HL-60 (cell line): Measurements from ENCODE around the gene PRRX2.

Source experiments
- DNase-seq, 2 experiments: peaks; one replicate each; pipeline ENCODE4 v3.0.0-alpha.2; 2010 to 2020; ENCODE audit warnings: low read depth in 1 of 2, low spot score in 1 of 2
- H3K27ac ChIP-seq: fragments of 250-450 bp; sonication (Bioruptor Pico); replicated peaks from 2 replicates; pipeline ENCODE4 v1.5.1; 2020; ENCODE audit warnings: mild to moderate bottlenecking, moderate library complexity
- H3K27me3 ChIP-seq: fragments of 250-450 bp; sonication (Bioruptor Pico); 2 replicates; pipeline ENCODE4 v1.5.1; 2021; ENCODE audit warnings: mild to moderate bottlenecking, moderate library complexity; ENCODE audit not compliant: insufficient read depth, poor library complexity, severe bottlenecking
- H3K4me3 ChIP-seq: replicated peaks from 2 replicates; pipeline ENCODE4 v1.5.1; 2011; ENCODE audit warnings: mild to moderate bottlenecking, control low read depth, low read length; ENCODE audit not compliant: insufficient read depth
- GABPA ChIP-seq: IDR thresholded peaks from 2 replicates; pipeline ENCODE4 v1.6.1; 2012; ENCODE audit warnings: low read depth
- POLR2AphosphoS5 ChIP-seq: IDR thresholded peaks from 2 replicates; pipeline ENCODE4 v1.6.1; 2012; ENCODE audit warnings: low read depth
- SPI1 ChIP-seq: IDR thresholded peaks from 2 replicates; pipeline ENCODE4 v1.6.1; 2012; ENCODE audit warnings: low read depth, mild to moderate bottlenecking, borderline replicate concordance
- TF ChIP-seq, protein P1 (sequence below): IDR thresholded peaks from 2 replicates; pipeline ENCODE4 v1.6.1; 2012; ENCODE audit warnings: low read depth; ENCODE audit not compliant: insufficient replicate concordance
- TF ChIP-seq, protein P2 (sequence below): IDR thresholded peaks from one replicate; pipeline ENCODE4 v1.5.1; 2011; ENCODE audit warnings: low read length, control low read depth, inconsistent platforms; ENCODE audit not compliant: insufficient read depth

The PRRX2 gene

DNA sequence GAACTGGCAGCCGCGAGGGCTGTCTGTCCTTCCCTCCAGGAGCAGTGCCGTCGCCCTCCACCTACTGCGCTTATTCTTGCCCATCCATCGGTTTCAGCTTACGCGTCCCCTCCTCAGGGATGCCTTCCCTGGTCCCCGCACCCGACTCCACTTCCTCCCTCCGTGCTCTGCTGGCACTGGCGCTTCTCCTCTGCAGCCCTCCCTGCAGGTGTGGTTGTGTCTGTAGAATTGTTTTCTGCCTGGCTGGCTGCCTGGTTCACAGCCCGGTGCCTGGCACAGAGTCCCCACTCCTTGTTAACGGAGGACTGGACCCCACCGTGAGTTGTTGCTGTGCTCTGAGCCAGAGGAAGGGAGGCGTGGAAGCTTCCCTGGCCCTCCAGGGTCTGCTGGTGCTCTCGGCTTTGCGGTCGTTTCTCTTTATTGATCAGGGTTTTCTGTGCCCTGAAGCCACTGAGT, 33.7 kb upstream of the PRRX2 start:
- DNase-seq: no peak
- TF ChIP-seq POLR2AphosphoS5 (no peak), SPI1 (no peak), GABPA (no peak)
- TF ChIP-seq, protein P1, sequence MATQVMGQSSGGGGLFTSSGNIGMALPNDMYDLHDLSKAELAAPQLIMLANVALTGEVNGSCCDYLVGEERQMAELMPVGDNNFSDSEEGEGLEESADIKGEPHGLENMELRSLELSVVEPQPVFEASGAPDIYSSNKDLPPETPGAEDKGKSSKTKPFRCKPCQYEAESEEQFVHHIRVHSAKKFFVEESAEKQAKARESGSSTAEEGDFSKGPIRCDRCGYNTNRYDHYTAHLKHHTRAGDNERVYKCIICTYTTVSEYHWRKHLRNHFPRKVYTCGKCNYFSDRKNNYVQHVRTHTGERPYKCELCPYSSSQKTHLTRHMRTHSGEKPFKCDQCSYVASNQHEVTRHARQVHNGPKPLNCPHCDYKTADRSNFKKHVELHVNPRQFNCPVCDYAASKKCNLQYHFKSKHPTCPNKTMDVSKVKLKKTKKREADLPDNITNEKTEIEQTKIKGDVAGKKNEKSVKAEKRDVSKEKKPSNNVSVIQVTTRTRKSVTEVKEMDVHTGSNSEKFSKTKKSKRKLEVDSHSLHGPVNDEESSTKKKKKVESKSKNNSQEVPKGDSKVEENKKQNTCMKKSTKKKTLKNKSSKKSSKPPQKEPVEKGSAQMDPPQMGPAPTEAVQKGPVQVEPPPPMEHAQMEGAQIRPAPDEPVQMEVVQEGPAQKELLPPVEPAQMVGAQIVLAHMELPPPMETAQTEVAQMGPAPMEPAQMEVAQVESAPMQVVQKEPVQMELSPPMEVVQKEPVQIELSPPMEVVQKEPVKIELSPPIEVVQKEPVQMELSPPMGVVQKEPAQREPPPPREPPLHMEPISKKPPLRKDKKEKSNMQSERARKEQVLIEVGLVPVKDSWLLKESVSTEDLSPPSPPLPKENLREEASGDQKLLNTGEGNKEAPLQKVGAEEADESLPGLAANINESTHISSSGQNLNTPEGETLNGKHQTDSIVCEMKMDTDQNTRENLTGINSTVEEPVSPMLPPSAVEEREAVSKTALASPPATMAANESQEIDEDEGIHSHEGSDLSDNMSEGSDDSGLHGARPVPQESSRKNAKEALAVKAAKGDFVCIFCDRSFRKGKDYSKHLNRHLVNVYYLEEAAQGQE: no peak
- TF ChIP-seq, protein P2, sequence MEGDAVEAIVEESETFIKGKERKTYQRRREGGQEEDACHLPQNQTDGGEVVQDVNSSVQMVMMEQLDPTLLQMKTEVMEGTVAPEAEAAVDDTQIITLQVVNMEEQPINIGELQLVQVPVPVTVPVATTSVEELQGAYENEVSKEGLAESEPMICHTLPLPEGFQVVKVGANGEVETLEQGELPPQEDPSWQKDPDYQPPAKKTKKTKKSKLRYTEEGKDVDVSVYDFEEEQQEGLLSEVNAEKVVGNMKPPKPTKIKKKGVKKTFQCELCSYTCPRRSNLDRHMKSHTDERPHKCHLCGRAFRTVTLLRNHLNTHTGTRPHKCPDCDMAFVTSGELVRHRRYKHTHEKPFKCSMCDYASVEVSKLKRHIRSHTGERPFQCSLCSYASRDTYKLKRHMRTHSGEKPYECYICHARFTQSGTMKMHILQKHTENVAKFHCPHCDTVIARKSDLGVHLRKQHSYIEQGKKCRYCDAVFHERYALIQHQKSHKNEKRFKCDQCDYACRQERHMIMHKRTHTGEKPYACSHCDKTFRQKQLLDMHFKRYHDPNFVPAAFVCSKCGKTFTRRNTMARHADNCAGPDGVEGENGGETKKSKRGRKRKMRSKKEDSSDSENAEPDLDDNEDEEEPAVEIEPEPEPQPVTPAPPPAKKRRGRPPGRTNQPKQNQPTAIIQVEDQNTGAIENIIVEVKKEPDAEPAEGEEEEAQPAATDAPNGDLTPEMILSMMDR: no peak
- Histone ChIP-seq H3K27me3 (no peaks in the 10 kb centered on the region), H3K4me3 (no peak overlapping the region), H3K27ac (no peak overlapping the region)

DNA sequence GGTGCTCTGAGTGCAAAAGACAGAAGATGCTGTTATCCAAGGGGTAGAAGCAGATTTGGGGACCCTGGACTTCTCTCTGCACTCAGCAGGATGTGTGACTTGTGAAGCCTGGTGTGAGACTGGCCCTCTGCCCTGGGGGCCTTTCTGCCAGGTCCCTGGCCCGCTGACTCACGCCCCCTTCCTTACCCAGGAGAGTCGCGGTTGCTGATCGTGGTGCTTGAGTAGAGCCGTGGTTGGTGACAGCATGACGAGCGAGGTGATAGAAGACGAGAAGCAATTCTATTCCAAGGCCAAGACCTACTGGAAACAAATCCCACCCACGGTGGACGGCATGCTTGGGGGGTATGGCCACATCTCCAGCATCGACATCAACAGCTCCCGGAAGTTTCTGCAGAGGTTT, 33.0 kb upstream of the PRRX2 start:
- Histone ChIP-seq H3K27ac (no peak overlapping the region), H3K27me3 (no peaks in the 10 kb centered on the region), H3K4me3 (no peak overlapping the region)
- no peak for DNase-seq
- TF ChIP-seq GABPA (no peak), SPI1 (no peak), POLR2AphosphoS5 (no peak)
- TF ChIP-seq, protein P2: no peak
- TF ChIP-seq, protein P1: no peak

DNA sequence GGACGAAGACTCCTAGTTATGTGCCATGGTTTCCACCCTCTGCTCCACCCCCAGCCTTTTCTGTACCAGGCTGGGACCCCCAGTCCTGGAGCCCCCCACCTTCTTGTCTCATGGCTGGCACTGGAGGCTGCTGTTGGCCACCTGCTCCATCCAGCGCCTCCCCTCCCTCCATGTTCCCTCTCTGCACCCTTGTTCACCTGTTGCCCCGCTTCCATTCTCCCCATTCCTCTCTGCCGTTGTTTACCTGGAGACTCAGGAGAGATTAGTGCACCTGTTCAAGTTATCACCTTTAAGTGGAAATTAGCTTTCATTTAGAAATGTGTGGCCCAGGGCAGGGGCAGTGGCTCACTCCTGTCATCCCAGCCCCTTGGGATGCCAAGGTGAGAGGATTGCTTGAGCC, 32.2 kb upstream of the PRRX2 start:
- TF ChIP-seq, protein P1: no peak
- no peak for TF ChIP-seq GABPA
- TF ChIP-seq, protein P2: no peak
- TF ChIP-seq POLR2AphosphoS5: no peak
- TF ChIP-seq SPI1: no peak
- H3K27me3 ChIP-seq: no peaks in the 10 kb centered on the region
- no peak for DNase-seq
- no peak overlapping the region for H3K4me3 ChIP-seq
- no peak overlapping the region for H3K27ac ChIP-seq
